Astrocyte (in vitro differentiated cells and primary cell): ENCODE data around the gene CALML5.

ENCODE experiments used
- CTCF ChIP-seq: IDR thresholded peaks from 2 replicates; pipeline ENCODE4 v1.5.1; 2011; ENCODE audit warnings: low read depth, mild to moderate bottlenecking, inconsistent platforms, low read length, moderate library complexity; ENCODE audit not compliant: insufficient read depth
- EZH2 ChIP-seq: IDR thresholded peaks from 2 replicates; pipeline ENCODE4 v1.6.1; 2012; ENCODE audit warnings: mild to moderate bottlenecking, low read length, inconsistent platforms; ENCODE audit not compliant: insufficient read depth

DNA sequence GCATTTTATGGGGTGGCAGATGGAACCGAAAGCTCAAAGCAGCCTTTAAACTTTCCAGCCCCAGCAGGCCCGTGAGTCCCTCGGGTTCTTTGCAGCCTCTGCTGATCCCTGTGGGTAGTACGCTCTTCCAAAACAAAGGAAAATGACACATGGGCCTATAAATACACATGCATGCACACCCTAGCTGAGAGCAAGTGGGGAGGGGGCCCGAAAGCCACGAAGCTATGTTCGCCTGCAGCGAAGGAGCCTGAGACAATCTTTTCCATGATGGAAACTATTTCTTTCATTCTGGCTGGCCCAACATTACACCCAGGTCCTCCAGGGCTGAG, 32.2 kb downstream of the CALML5 start:
- no peak for TF ChIP-seq CTCF
- no peak for TF ChIP-seq EZH2
